ENCODE data around the gene PEX14. TPM values are rescaled to one million over a fixed set of nuclear protein-coding genes. Genes with fewer than 3 reads are reported as not detected.

The PEX14 gene
- total RNA-seq, 1 donor, result 15.2 TPM

- Histone ChIP-seq H3K27ac (ENCODE audit: low read depth, low read length) (no peak overlapping the region), H3K4me1 (ENCODE audit: insufficient read depth, low read length) (no peaks in the 10 kb centered on the region), H3K9me3 (ENCODE audit: low read depth, low read length) (no peaks in the 10 kb centered on the region), H3K36me3 (ENCODE audit: insufficient read depth, low read length) (peaks cover 3% of the 10 kb centered on the region), H2AFZ (ENCODE audit: low read length) (no peak overlapping the region), H3K79me2 (ENCODE audit: insufficient read depth, low read length) (no peaks in the 10 kb centered on the region), H3K27me3 (ENCODE audit: insufficient read depth, low read length) (no peaks in the 10 kb centered on the region), H3K4me3 (ENCODE audit: insufficient read depth, low read length) (no peak overlapping the region), H4K20me1 (ENCODE audit: insufficient read depth, low read length) (peaks cover 17% of the 10 kb centered on the region), H3K4me2 (ENCODE audit: insufficient read depth, low read length) (no peak overlapping the region)
- no peak for TF ChIP-seq CTCF (IDR thresholded peaks at IDR 0.05; ENCODE audit: extremely low read depth, low read depth, low read length)
- DNase-seq (ENCODE audit: insufficient read length, low spot score, missing footprints), result no peak
Measured at GRCh38 chr1:10617931-10618885, 143.5 kb downstream of the PEX14 start.

- no peak for TF ChIP-seq CTCF (IDR thresholded peaks at IDR 0.05; ENCODE audit: extremely low read depth, low read depth, low read length)
- Histone ChIP-seq H2AFZ (ENCODE audit: low read length) (no peak overlapping the region), H3K4me3 (ENCODE audit: insufficient read depth, low read length) (no peak overlapping the region), H3K4me2 (ENCODE audit: insufficient read depth, low read length) (no peak overlapping the region), H3K4me1 (ENCODE audit: insufficient read depth, low read length) (no peaks in the 10 kb centered on the region), H3K79me2 (ENCODE audit: insufficient read depth, low read length) (no peaks in the 10 kb centered on the region), H3K36me3 (ENCODE audit: insufficient read depth, low read length) (peaks cover 23% of the 10 kb centered on the region), H4K20me1 (ENCODE audit: insufficient read depth, low read length) (peaks cover 8% of the 10 kb centered on the region), H3K9me3 (ENCODE audit: low read depth, low read length) (no peaks in the 10 kb centered on the region), H3K27me3 (ENCODE audit: insufficient read depth, low read length) (no peaks in the 10 kb centered on the region), H3K27ac (ENCODE audit: low read depth, low read length) (no peak overlapping the region)
- no peak for DNase-seq (ENCODE audit: insufficient read length, low spot score, missing footprints)
Measured at GRCh38 chr1:10620776-10621175, 146.0 kb downstream of the PEX14 start.

GRCh38 chr1:10621906-10622305 is 147.2 kb downstream of the PEX14 start:
- Histone ChIP-seq H3K4me3 (ENCODE audit: insufficient read depth, low read length) (no peak overlapping the region), H4K20me1 (ENCODE audit: insufficient read depth, low read length) (peaks cover 4% of the 10 kb centered on the region), H2AFZ (ENCODE audit: low read length) (no peak overlapping the region), H3K9me3 (ENCODE audit: low read depth, low read length) (no peaks in the 10 kb centered on the region), H3K4me1 (ENCODE audit: insufficient read depth, low read length) (no peaks in the 10 kb centered on the region), H3K36me3 (ENCODE audit: insufficient read depth, low read length) (peaks cover 23% of the 10 kb centered on the region), H3K27ac (ENCODE audit: low read depth, low read length) (no peak overlapping the region), H3K27me3 (ENCODE audit: insufficient read depth, low read length) (no peaks in the 10 kb centered on the region), H3K4me2 (ENCODE audit: insufficient read depth, low read length) (no peak overlapping the region), H3K79me2 (ENCODE audit: insufficient read depth, low read length) (no peaks in the 10 kb centered on the region)
- DNase-seq (ENCODE audit: insufficient read length, low spot score, missing footprints), result no peak
- TF ChIP-seq CTCF (IDR thresholded peaks at IDR 0.05; ENCODE audit: extremely low read depth, low read depth, low read length), result no peak

GRCh38 chr1:10622910-10623685 is 148.3 kb downstream of the PEX14 start:
- TF ChIP-seq CTCF (IDR thresholded peaks at IDR 0.05; ENCODE audit: extremely low read depth, low read depth, low read length), result no peak
- H3K4me2 ChIP-seq (ENCODE audit: insufficient read depth, low read length), result no peak overlapping the region
- H3K4me3 ChIP-seq (ENCODE audit: insufficient read depth, low read length), result no peak overlapping the region
- peaks cover 23% of the 10 kb centered on the region for H3K36me3 ChIP-seq (ENCODE audit: insufficient read depth, low read length)
- no peaks in the 10 kb centered on the region for H3K4me1 ChIP-seq (ENCODE audit: insufficient read depth, low read length)
- H3K79me2 ChIP-seq (ENCODE audit: insufficient read depth, low read length), result no peaks in the 10 kb centered on the region
- DNase-seq (ENCODE audit: insufficient read length, low spot score, missing footprints), result no peak
- peaks cover 4% of the 10 kb centered on the region for H4K20me1 ChIP-seq (ENCODE audit: insufficient read depth, low read length)
- H2AFZ ChIP-seq (ENCODE audit: low read length), result no peak overlapping the region
- no peak overlapping the region for H3K27ac ChIP-seq (ENCODE audit: low read depth, low read length)
- no peaks in the 10 kb centered on the region for H3K9me3 ChIP-seq (ENCODE audit: low read depth, low read length)
- no peaks in the 10 kb centered on the region for H3K27me3 ChIP-seq (ENCODE audit: insufficient read depth, low read length)

Data from osteoblast (primary cell).